Measurements from ENCODE around the gene NCAPG2. TPM values are rescaled to one million over a fixed set of nuclear protein-coding genes. Genes with fewer than 3 reads are reported as not detected.
A peak's percentile ranks its signal among the peaks of the same experiment; 100 is the strongest.

Gene NCAPG2
- polyA plus RNA-seq, 3 donors, result 1.1 to 3.1 (median 1.7) TPM

GRCh38 chr7:158588085-158588877, 116.3 kb downstream of the NCAPG2 start:
- intact Hi-C loops (cut with micrococcal nuclease), result no loop called here
- Histone ChIP-seq H3K4me1 (ENCODE audit: control insufficient read depth in 1 of 2, insufficient read depth in 2 of 2, low read length in 2 of 2) (no peaks in the 10 kb centered on the region), H3K27me3 (ENCODE audit: control insufficient read depth in 2 of 2, insufficient read depth in 2 of 2, low read length in 2 of 2) (peaks cover 26 to 52% of the 10 kb centered on the region in 2 donors), H3K36me3 (replicated peaks in 1 of 2; ENCODE audit: control insufficient read depth in 1 of 2, insufficient read depth in 2 of 2, low read length in 2 of 2) (no peaks in the 10 kb centered on the region), H3K4me3 (replicated peaks in 1 of 3; ENCODE audit: low read depth in 2 of 3, low read length in 3 of 3) (no peak overlapping the region), H3K9me3 (replicated peaks in 1 of 2; ENCODE audit: control insufficient read depth in 1 of 2, insufficient read depth in 1 of 2, low read length in 2 of 2) (peaks cover 0 to 2% of the 10 kb centered on the region in 2 donors), H4K20me1 (ENCODE audit: insufficient read depth, low read length) (no peaks in the 10 kb centered on the region), H2AFZ (ENCODE audit: insufficient read depth, low read depth, low read length, poor library complexity, severe bottlenecking) (no peak overlapping the region), H3K27ac (ENCODE audit: low read depth in 1 of 2, low read length in 2 of 2) (no peak overlapping the region), H3K4me2 (replicated peaks; ENCODE audit: extremely low read depth, low read length, poor library complexity, severe bottlenecking) (peak overlapping the region; percentile 42), H3K79me2 (ENCODE audit: insufficient read depth, low read length) (no peaks in the 10 kb centered on the region), H3K9ac (ENCODE audit: insufficient read depth, low read length, poor library complexity, severe bottlenecking) (no peak overlapping the region)
- Mint-ChIP-seq H3K27me3 (ENCODE audit: low read depth in 3 of 3) (peaks cover 40 to 66% (median 47%) of the 10 kb centered on the region in 3 donors), H3K27ac (no peak overlapping the region), H3K4me3 (peak overlapping the region in 1 of 2 donors; percentile 63), H3K9me3 (peaks cover 0 to 24% (median 9%) of the 10 kb centered on the region in 7 donors), H3K36me3 (no peaks in the 10 kb centered on the region), H3K4me1 (no peaks in the 10 kb centered on the region)
- no peak for DNase-seq
- 14% methylated on average over 58 of the region's 63 CpGs for WGBS (ENCODE audit: insufficient coverage)
- no peak for TF ChIP-seq CTCF (IDR thresholded peaks at IDR 0.05)

- Histone ChIP-seq H3K4me3 (replicated peaks in 1 of 3; ENCODE audit: low read depth in 2 of 3, low read length in 3 of 3) (no peak within 1 kb of the TSS), H4K20me1 (ENCODE audit: insufficient read depth, low read length) (no peaks in the 10 kb centered on the region), H3K27me3 (ENCODE audit: control insufficient read depth in 2 of 2, insufficient read depth in 2 of 2, low read length in 2 of 2) (peaks cover 26 to 52% of the 10 kb centered on the region in 2 donors), H3K27ac (ENCODE audit: low read depth in 1 of 2, low read length in 2 of 2) (no peak within 1 kb of the TSS), H3K36me3 (replicated peaks in 1 of 2; ENCODE audit: control insufficient read depth in 1 of 2, insufficient read depth in 2 of 2, low read length in 2 of 2) (no peaks in the 10 kb centered on the region), H2AFZ (ENCODE audit: insufficient read depth, low read depth, low read length, poor library complexity, severe bottlenecking) (no peak within 1 kb of the TSS), H3K79me2 (ENCODE audit: insufficient read depth, low read length) (no peaks in the 10 kb centered on the region), H3K9ac (ENCODE audit: insufficient read depth, low read length, poor library complexity, severe bottlenecking) (no peak within 1 kb of the TSS), H3K4me1 (ENCODE audit: control insufficient read depth in 1 of 2, insufficient read depth in 2 of 2, low read length in 2 of 2) (no peaks in the 10 kb centered on the region), H3K9me3 (replicated peaks in 1 of 2; ENCODE audit: control insufficient read depth in 1 of 2, insufficient read depth in 1 of 2, low read length in 2 of 2) (no peaks in the 10 kb centered on the region), H3K4me2 (replicated peaks; ENCODE audit: extremely low read depth, low read length, poor library complexity, severe bottlenecking) (peak within 1 kb of the TSS; percentile 49)
- H3K9me3 Mint-ChIP-seq, result peaks cover 0 to 20% (median 10%) of the 10 kb centered on the region in 7 donors
- intact Hi-C loops (cut with micrococcal nuclease), result no loop called here
- WGBS (ENCODE audit: insufficient coverage), result 1% methylated on average over 55 of the region's 110 CpGs
- DNase-seq, result peak; percentile 2 to 57 (median 12)
- H3K27me3 Mint-ChIP-seq (ENCODE audit: low read depth in 3 of 3), result peaks cover 40 to 67% (median 50%) of the 10 kb centered on the region in 3 donors
- H3K36me3 Mint-ChIP-seq, result no peaks in the 10 kb centered on the region
- peak within 1 kb of the TSS in 1 of 2 donors; percentile 63 for H3K4me3 Mint-ChIP-seq
- no peak for TF ChIP-seq CTCF (IDR thresholded peaks at IDR 0.05)
- no peak within 1 kb of the TSS for H3K27ac Mint-ChIP-seq
- no peaks in the 10 kb centered on the region for H3K4me1 Mint-ChIP-seq
Measured at GRCh38 chr7:158587162-158588084, 117.2 kb downstream of the NCAPG2 start, which contains the start of gene PTPRN2. PTPRN2 (minus strand) TSS chr7:158587823.
